Mucosa of stomach (tissue), 1 donor: ENCODE measurements around the gene DCX.

Source experiments
- H3K27me3 ChIP-seq: one replicate; pipeline ENCODE4 v1.7.0; 2013; ENCODE audit warnings: mild to moderate bottlenecking, low read length; ENCODE audit not compliant: control insufficient read depth, insufficient read depth
- H3K36me3 ChIP-seq: one replicate; pipeline ENCODE4 v1.7.0; 2013; ENCODE audit warnings: low read length; ENCODE audit not compliant: control insufficient read depth, insufficient read depth
- H3K4me1 ChIP-seq: one replicate; pipeline ENCODE4 v1.7.0; 2013; ENCODE audit warnings: mild to moderate bottlenecking, low read length; ENCODE audit not compliant: control insufficient read depth, insufficient read depth
- H3K4me3 ChIP-seq: one replicate; pipeline ENCODE4 v1.7.0; 2013; ENCODE audit warnings: low read length
- H3K9ac ChIP-seq: one replicate; pipeline ENCODE4 v1.7.0; 2013; ENCODE audit warnings: mild to moderate bottlenecking, low read length, moderate library complexity
- H3K9me3 ChIP-seq: one replicate; pipeline ENCODE4 v1.7.0; 2013; ENCODE audit warnings: mild to moderate bottlenecking, low read length, moderate library complexity; ENCODE audit not compliant: control insufficient read depth
- donor health status: Pancreatic carcinoma.

The DCX gene

DNA sequence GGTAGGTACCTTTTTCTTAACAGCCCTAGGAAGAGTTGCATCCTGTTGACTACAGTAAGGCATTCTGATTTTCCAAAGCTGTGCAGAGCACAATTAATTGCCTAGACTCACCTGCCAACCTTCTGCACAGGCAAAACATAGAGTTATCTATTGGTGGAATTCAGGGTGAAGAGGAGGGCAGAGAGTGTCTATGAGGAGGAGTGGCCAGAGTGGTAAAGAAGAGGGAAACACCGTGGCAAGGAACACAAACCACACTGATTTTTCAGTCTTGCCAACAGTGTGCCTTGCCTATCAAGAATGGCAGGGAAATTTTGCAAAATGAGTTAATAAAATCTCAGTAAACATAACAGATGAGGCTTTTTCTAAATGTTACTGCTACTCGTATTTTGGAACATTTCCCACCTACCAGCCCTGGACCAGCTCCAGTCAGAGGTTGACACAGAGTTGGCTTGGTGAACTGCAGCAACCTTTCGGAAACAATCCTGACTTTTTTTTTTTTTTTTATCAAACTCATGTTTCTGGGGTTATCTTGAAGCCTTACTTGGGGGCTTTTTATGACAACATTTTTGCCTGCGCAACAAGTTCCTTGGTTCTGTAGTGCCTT, 73.8 kb downstream of the DCX start:
- Histone ChIP-seq H3K9ac (no peak overlapping the region), H3K36me3 (no peaks in the 10 kb centered on the region), H3K4me3 (no peak overlapping the region), H3K4me1 (no peaks in the 10 kb centered on the region), H3K27me3 (no peaks in the 10 kb centered on the region), H3K9me3 (no peaks in the 10 kb centered on the region)

DNA sequence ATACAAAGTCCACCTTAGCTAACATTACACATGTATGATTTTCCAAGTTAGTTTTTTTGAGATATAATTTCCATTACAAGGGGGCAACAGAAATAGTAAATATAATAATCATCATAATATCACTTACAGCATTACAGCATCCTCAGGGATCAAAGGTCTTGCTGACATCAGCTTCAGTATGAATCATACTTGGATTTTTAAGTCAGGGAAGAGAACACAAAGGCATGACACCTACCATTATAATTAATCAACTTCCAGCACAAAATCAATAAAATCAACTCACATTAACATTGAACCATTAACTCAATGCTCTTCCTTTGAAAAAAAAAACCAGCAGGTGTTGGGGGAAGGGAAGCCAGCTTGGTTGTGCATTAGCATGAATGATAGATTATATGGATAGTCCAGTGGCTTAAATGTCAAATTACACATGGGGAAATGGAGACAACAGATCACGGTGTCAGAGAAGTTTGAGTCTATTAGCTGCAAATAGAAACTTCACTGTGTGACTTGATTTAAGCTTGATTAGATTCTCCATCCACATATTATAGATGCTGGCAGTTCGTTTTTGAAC, 74.8 kb downstream of the DCX start:
- Histone ChIP-seq H3K4me1 (no peaks in the 10 kb centered on the region), H3K9me3 (no peaks in the 10 kb centered on the region), H3K4me3 (no peak overlapping the region), H3K36me3 (no peaks in the 10 kb centered on the region), H3K27me3 (no peaks in the 10 kb centered on the region), H3K9ac (no peak overlapping the region)

DNA sequence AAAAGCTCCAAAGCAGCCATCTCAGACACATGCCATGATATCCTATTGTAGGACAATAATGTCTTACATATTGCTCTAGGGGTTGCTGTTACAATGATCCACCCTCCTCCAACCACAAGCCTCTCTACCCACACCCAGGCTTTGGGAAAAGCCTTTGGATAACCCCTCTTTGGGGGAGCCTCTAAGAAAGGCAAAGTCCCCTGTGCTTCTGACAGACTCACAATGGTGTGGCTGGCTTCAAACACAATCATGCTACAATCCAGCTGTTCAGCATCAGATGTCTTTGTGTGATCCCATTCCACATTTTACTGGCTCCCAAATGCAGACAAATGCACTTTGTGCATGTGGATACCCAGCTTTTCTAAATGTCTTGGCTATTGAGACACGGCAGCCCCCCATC, 75.9 kb downstream of the DCX start:
- H3K4me1 ChIP-seq = no peaks in the 10 kb centered on the region
- H3K36me3 ChIP-seq = no peaks in the 10 kb centered on the region
- no peak overlapping the region for H3K9ac ChIP-seq
- H3K27me3 ChIP-seq = no peaks in the 10 kb centered on the region
- H3K4me3 ChIP-seq = no peak overlapping the region
- no peaks in the 10 kb centered on the region for H3K9me3 ChIP-seq

DNA sequence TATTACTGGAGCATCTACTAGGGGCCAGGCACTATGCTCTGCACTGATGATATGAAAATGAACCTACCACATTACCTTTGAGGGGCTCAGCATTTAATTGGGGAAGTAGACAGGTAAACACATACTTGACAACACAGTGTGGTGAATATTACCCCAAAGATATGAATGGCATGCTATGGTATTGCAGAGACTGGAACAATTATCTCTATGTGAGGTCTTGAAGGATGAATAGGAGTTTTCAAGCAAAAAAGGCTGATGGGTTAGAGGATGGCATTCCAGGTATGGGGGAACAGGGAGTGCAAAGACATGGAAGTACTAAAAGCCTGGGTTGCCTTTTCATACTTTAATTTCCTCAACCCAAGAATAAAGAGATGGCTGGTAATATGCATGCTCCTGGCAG, 82.6 kb downstream of the DCX start:
- H3K36me3 ChIP-seq = no peaks in the 10 kb centered on the region
- H3K4me1 ChIP-seq = no peaks in the 10 kb centered on the region
- no peak overlapping the region for H3K9ac ChIP-seq
- no peaks in the 10 kb centered on the region for H3K27me3 ChIP-seq
- H3K9me3 ChIP-seq = no peaks in the 10 kb centered on the region
- no peak overlapping the region for H3K4me3 ChIP-seq

DNA sequence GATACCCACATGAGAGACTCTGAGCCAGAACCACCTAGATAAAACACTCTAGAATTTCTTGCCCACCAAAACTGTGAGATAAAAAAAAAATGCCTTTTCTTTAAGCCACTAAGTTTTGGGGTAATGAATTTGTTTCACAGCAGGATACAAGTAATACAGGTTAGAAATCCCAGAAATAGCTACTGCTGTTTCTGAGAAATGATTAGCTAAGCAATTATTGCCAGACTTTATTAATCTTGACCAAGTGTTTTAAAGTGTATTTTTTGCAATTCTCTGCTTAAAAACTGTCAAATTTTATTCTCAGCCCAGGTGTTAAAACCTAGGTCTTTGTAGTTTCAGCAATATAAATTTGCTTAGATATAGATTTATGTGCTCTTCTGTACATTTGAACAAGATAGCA, 83.1 kb downstream of the DCX start:
- Histone ChIP-seq H3K4me1 (no peaks in the 10 kb centered on the region), H3K27me3 (no peaks in the 10 kb centered on the region), H3K9ac (no peak overlapping the region), H3K9me3 (no peaks in the 10 kb centered on the region), H3K4me3 (no peak overlapping the region), H3K36me3 (no peaks in the 10 kb centered on the region)

DNA sequence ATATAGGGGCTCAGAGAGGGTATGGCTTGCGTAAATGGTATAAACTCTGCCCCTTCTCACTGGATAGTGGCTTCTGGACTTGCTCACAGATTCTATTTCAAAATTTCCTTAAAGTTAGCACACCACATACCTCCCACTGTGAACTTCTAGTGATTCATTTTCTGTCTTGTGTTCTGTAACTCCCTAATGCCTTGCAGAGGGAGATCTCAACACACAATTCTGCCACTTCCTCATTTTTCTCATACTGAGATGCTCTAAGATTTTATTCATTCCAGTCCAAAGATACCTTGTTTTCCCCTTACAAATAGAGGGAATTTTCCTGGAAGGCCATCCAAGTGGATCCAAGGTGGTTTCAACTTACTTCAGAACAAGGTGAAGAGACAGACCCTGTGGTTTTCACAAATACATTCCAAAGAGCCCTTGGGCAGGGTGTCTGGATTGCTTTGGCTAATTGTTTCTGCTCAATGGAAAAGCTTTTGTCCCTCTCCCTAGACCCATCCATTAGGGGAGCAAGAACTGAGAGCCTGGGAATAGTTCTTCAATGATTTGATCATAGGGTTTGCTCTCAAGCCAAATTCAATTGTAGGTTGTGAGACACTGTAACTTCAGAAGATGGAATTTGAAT, 89.6 kb downstream of the DCX start:
- Histone ChIP-seq H3K36me3 (no peaks in the 10 kb centered on the region), H3K9ac (no peak overlapping the region)

DNA sequence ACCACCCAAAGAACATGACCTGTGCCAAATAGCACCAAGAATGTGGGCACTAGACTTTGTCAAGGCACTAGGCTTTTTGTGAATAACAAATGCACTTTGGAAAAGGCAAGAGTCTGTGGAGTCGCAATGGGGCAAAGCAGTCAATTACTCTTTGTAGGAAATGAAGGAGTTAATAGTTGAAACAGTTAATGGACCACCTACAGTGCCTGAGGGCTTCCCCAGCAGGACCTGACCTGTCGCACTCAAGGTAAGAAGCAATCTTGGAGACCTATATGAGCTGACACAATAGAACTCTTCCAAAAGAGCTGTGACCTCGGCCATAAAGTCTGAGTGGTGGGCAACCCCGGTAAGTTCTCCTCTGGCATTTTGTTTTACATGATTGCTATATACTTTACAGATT, 92.5 kb downstream of the DCX start:
- Histone ChIP-seq H3K9ac (no peak overlapping the region), H3K36me3 (no peaks in the 10 kb centered on the region), H3K4me3 (no peak overlapping the region), H3K9me3 (no peaks in the 10 kb centered on the region), H3K4me1 (no peaks in the 10 kb centered on the region), H3K27me3 (no peaks in the 10 kb centered on the region)

More for the DNA sequence above, 89.6 kb downstream of the DCX start:
- no peak overlapping the region for H3K4me3 ChIP-seq
- no peaks in the 10 kb centered on the region for H3K9me3 ChIP-seq
- no peaks in the 10 kb centered on the region for H3K27me3 ChIP-seq
- no peaks in the 10 kb centered on the region for H3K4me1 ChIP-seq

DNA sequence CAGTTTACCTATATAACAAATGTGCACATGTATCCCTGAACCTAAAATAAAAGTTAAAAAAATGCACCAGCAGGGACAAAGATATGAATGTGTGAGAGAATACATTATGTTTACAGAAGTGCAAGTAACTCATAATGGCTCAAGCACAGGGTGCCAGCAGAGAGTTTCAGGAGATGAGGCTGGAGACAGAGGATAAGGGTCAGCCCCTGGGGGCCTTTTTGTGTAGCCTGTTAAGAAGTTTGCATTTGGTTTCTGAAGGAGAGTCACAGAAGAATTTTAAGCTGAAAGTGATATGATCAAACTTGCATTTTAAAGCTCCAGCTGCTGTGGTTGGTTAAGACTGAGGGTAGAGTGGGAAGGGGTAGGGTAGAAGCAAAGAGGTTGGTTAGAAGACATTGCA, 93.1 kb downstream of the DCX start:
- no peaks in the 10 kb centered on the region for H3K9me3 ChIP-seq
- H3K4me1 ChIP-seq = no peaks in the 10 kb centered on the region
- no peak overlapping the region for H3K4me3 ChIP-seq
- H3K36me3 ChIP-seq = no peaks in the 10 kb centered on the region
- H3K9ac ChIP-seq = no peak overlapping the region
- no peaks in the 10 kb centered on the region for H3K27me3 ChIP-seq

DNA sequence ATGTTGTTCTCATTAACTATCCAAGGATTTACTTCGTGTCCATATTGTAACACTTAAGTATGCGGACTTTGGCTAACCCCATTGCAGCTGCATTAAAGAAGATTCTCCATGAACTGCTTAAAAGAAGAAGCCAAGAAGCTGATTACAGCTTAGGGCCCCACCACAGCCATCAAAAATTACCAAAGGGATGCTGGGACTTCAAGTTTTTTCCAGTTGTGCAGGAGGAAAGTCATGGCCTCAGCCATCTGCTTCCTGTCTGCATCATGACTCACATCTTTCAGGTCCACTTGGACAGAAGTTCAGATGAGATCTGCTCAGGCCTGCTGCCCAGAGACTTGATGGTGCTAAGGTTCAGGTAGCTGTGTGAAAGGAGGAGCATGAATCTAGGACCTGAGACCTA, 102.9 kb downstream of the DCX start:
- no peak overlapping the region for H3K4me3 ChIP-seq
- H3K9me3 ChIP-seq = no peaks in the 10 kb centered on the region
- no peaks in the 10 kb centered on the region for H3K36me3 ChIP-seq
- no peaks in the 10 kb centered on the region for H3K4me1 ChIP-seq
- H3K9ac ChIP-seq = no peak overlapping the region
- no peaks in the 10 kb centered on the region for H3K27me3 ChIP-seq

DNA sequence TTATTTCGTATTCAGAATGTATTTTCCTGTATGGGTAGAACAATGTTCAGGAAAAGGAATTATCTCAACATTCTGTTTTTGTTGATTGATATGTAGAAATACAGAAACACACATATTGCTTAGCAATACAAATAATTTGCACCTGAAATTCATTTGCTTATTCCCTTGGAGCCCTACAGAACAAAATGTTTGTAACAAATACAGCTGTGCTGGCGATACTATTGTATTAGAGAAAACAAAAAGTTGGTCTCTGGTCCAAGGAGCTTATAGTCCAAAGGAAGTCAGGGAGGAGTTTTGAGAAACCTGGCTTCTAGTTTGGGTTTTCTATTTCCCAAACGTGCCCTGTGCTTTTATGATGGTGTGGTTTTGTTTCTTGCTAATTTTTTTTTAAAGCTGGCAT, 104.0 kb downstream of the DCX start:
- Histone ChIP-seq H3K36me3 (no peaks in the 10 kb centered on the region), H3K4me3 (no peak overlapping the region), H3K9ac (no peak overlapping the region), H3K27me3 (no peaks in the 10 kb centered on the region), H3K4me1 (no peaks in the 10 kb centered on the region), H3K9me3 (no peaks in the 10 kb centered on the region)

DNA sequence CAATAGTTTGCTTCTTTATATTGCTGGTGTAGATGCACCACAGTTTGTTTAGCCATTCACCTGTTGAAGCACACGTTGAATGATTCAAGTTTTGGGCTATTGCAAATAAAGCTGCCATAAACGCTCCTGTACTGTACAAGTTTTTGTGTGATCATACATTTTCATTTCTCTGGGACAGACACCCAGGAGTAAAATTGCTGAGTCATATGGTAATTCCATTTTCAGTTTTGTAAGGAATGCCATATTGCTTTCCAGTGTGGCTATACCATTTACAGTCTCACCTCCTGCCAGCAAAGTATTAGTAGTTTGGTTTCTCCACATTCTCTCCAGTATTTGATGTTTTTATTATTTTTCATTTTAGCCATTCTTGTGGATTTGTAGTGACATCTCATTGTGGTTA, 109.7 kb downstream of the DCX start:
- Histone ChIP-seq H3K9ac (no peak overlapping the region), H3K4me3 (no peak overlapping the region), H3K9me3 (no peaks in the 10 kb centered on the region), H3K36me3 (no peaks in the 10 kb centered on the region), H3K4me1 (no peaks in the 10 kb centered on the region), H3K27me3 (no peaks in the 10 kb centered on the region)

DNA sequence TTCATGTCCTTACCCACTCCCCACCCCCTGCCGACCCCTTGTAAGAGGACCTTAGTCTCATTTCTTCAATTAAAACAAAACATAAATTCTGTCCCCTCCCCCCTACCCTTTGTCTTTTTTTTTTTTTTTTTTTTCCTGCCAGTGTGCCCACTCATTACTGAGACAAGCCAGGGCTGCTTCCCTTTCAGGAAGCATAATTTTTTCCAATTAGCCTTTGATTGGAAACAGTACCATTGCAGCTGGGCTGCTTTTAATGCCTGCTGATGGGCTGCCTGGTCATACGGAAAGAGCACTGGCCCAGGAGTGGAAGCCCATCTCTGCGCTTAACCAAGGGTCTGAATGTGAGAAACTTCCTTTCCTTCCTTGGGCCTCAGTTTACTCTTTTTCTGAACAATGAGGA, 123.2 kb downstream of the DCX start:
- H3K27me3 ChIP-seq = no peaks in the 10 kb centered on the region

More for the DNA sequence above, 123.2 kb downstream of the DCX start:
- Histone ChIP-seq H3K9ac (no peak overlapping the region), H3K9me3 (no peaks in the 10 kb centered on the region), H3K4me1 (peaks cover 9% of the 10 kb centered on the region), H3K4me3 (no peak overlapping the region), H3K36me3 (no peaks in the 10 kb centered on the region)
